Fibroblast of skin of left quadriceps (primary cell): ENCODE measurements around the gene CD81.
A peak's percentile ranks its signal among the peaks of the same experiment; 100 is the strongest.
"Not testable (repeated sequence)": the region's sequence is repeated elsewhere in the genome, so short reads cannot be mapped to it uniquely, and the experiment has no call there.

Source experiments
- DNase-seq, 2 experiments: peaks; one replicate each; pipeline ENCODE4 v3.0.0-alpha.2; 2013; ENCODE audit warnings: low read depth in 2 of 2

CD81 gene, protein sequence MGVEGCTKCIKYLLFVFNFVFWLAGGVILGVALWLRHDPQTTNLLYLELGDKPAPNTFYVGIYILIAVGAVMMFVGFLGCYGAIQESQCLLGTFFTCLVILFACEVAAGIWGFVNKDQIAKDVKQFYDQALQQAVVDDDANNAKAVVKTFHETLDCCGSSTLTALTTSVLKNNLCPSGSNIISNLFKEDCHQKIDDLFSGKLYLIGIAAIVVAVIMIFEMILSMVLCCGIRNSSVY

DNA sequence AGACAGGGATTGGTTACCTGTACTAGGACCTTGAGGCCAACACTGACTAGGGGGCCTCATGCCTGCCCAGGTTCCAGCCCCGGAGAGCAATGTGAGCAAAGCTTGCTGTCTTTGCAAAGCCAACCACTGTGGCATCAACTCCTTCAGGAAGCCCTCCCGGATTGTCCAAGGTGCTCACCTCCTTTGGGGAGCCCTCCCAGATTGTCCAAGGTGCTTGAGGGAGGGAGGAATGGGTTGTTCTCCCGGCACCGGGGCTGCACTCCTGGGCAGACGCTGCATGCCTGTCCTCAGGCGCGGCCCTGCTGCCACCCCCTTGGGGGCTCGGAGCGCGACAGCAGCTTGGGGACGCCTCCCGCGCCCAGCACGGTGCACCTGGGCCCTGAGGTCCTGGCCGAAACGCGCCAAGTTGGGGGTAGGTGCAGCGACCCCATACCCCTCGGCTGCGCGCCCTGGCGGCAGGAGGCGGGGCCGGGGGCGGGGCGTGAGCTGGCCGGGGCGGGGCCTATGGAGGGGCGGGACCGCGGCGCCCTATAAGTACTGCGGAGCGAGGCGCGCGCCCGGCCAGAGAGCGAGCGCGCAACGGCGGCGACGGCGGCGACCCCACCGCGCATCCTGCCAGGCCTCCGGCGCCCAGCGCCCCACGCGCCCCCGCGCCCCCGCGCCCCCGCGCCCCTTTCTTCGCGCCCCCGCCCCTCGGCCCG lies at the start of gene CD81:
TSS of gene CD81 (plus strand) at position 560 of the 701 bp plus-strand sequence. CDS start 240 bp downstream, outside the sequence.
- peak in 1 of 2 experiments; percentile 18 for DNase-seq

DNA sequence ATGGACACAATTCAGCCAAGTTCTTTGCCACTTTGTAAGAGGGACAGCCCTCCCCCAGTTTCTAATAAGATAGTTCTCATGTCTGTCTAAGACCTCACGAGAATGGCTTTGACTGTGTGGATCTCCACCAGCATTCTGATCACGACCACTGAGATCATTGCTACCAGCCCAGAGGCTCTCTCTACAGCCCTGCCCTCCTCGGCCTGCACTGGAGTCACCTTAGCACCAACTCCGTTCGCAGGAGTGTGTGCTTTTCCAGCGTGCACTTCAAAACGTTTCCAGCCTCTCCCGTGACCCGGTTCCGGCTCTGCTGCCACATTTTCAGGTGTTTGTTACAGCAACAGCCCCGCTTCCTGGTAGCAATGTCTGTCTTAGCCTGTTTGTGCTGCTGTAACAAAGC lies 49.1 kb upstream of the CD81 start:
- DNase-seq = no peak

DNA sequence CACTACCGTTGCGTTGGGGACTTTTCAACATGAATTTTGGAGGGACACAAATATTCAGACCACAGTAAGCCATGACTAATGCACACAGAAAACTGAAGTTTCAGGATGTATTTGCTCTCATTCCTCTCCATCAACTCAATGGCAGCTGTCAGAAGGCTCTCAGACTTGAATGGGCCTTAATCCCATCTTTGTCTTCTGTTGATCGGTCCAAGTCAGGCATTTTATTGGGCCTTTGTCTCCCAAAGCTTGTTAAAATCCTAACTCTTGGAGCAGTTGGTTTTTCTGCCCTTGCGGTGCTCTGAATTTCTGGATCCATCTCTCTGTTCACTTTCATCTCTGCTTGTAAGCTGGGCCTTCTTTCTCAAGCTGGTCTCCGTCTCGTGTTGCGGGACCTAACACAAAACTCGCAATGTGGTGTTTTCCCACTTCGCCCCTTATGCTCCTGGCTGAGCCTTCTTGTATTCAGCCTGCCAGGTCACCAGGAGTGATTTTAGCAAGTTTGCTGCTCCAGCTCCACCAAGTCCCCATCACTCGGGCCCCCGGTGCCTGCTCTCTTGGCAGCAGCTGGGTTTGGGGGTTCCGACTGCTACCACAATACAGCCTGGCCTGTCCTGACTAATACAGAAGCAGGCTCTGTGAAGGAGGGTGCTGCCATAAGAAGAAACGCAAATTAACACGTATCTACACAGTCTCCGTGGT lies 48.3 kb upstream of the CD81 start:
- DNase-seq = no peak

DNA sequence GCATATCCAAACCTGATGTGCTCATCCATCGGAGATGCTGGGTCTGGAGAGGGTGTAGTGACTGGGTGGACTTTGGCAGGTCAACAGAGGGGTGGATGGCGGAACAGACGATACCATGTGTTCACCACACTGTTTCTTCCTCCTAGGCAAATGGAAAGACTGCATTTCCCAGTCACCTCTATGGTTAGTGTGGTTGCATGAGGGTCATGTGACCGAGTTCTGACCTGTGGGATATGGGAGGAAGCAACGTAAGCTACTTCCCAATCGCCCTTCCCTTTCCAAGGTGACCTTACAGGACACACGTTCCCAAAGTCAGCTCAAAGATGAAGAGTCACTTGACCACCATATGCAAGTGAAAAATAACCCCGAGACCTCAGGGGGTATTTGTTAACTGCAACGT lies 47.6 kb upstream of the CD81 start:
- no peak for DNase-seq

DNA sequence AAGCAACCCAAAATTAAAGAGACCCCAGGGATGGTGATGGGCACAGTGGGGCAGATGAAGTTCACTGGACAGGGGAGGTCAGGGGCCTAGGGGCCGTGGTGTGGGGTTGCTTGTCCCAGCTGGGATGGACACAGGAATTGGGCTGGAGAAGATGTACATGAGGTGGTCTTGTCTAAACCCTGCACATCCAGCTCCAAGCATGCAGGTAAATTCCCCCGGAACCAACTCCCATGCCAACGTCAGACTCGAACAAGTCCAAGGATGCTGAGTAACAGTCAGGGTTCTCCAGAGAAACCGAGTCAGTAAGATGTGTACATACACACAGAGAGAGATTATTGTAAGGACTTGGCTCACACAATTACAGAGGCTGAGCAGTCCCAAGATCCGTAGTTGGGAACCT lies 46.4 kb upstream of the CD81 start:
- DNase-seq = no peak

DNA sequence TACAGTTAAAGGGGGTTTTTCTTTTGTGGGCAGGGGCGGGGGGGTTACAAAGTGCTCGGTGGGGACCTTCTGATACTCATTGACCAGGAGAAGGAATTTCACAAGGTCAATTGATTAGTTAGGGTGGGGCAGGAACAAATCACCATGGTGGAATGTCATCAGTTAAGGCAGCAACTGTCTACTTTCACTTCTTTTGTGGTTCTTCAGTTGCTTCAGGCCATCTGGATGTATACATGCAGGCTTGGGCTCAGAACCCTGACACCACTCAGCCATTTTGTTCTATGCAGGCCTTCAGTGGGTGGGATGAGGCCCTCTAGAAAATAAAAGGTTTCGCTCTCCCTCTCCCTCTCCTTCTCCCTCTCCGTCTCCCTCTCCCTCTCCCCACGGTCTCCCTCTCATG lies 45.7 kb upstream of the CD81 start:
- no peak for DNase-seq

DNA sequence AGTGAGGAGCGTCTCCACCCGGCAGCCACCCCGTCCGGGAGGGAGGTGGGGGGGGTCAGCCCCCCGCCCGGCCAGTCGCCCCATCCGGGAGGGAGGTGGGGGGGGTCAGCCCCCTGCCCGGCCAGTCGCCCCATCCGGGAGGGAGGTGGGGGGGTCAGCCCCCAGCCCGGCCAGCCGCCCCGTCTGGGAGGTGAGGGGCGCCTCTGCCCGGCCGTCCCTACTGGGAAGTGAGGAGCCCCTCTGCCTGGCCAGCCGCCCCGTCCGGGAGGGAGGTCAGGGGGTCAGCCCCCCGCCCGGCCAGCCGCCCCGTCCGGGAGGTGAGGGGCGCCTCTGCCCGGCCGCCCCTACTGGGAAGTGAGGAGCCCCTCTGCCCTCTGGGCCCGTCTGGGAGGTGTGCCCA lies 44.5 kb upstream of the CD81 start:
- not testable (repeated sequence) for DNase-seq

DNA sequence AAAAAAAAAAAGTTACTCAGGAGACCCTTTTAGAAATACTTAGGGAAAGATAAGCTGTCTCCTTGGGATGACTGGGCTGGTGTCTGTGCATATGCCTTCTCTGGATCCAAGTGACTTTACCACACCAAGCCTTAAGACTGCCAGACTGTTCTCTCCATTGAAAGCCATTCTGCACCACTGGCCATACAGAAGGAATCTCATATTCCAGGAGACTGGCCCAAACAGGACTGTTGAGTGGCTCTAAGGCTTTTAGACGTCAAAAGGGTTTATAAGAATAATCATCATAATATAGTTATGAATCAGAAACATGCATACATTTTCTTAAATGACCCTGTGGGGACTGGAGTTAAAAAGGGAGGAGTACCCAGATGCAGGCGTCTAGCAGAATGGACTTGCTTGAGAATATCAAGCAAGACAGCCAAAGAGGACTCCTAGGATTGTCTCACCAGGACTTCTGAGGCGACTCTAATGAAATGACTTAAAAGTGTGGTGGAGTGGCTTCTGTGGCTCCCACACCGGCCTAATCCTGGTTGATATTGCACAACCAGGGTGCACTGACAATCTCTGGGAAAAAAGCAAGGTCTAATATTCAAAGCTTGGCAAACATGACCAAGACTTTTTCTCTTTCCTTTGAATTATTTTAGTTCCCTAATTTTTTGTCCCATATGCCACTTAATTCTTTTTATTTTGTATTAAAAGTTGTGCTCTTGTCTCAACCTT lies 43.5 kb upstream of the CD81 start:
- DNase-seq = not testable (repeated sequence)

DNA sequence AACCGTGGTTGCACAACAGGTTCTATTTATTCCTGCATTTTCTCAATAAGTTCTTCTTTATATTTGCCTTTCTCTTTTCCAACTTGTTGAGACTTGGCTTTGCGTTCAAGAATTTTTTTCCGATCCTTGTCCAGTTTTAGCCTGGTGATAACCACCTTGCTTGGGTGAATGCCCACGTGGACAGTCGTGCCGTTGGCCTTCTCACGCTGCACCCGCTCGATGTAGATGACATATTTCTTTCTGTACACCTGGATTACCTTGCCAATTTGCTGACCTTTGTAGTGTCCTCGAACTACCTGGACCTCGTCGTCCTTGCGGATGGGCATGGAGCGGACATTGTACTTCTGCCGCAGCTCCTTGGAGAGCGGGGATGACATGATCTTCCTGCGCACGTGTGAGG lies 41.8 kb upstream of the CD81 start:
- not testable (repeated sequence) for DNase-seq

DNA sequence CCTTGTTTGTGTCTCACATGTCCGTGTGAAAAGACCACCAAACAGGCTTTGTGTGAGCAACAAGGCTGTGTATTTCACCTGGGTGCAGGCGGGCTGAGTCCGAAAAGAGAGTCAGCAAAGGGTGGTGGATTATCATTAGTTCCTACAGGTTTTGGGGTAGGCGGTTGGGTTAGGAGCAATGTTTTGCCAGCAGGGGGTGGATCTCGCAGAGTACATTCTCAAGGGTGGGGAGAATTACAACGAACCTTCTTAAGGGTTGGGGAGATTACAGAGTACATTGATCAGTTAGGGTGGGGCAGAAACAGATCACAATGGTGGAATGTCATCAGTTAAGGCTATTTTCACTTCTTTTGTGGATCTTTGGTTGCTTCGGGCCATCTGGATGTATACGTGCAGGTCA lies 38.4 kb upstream of the CD81 start:
- DNase-seq = not testable (repeated sequence)

DNA sequence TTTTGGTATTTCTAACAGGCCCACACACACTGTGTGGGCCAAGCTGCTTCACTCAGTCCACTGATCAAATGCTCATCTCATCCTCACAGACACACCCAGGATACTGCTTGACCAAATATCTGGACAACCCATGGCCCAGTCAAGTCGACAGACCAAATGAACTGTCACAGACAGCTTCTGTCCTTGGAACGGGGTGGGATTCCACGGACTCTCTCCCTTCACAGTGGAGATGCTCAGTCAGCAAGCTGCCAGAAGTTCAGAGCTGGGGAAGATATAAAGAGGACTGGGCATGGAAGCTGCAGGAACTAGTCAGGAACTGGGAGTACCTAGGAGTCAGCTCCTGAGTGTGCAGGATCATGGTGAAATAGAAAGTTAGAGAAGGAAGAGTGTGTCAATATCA lies 34.6 kb upstream of the CD81 start:
- DNase-seq = no peak

DNA sequence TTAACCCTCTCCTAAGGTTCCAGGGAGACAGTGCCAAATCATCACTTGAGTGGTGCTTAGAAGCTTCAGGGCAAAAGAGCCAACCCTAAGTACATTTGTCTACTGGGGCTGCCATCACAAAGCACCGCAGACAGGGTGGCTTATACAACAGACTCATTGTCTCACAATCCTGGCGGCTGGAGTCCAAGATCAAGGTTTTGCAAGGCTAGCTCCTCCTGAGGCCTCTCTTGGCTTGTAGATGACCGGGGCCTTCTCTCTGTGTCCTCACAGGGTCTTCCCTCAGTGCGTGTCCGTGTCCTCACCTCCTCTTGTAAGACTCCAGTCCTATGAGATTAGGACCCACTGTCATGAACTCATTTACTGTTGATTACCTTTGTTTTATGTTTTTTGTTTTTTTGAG lies 34.1 kb upstream of the CD81 start:
- DNase-seq = no peak

DNA sequence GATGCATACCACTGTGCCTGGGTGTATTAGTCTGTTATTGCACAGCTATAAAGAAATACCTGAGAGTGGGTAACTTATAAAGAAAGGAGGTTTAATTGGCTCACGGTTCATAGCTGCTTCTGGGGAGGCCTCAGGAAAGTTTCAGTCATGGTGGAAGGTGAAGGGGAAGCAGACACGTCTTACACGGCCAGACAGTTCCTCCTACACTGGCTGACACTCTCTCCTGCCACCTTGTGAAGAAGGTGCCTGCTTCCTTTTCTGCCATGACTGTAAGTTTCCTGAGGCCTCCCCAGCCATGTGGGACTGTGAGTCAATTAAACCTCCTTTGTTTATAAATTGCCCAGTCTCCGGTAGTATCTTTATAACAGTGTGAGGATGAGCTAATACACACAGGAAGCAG lies 33.6 kb upstream of the CD81 start:
- no peak for DNase-seq

DNA sequence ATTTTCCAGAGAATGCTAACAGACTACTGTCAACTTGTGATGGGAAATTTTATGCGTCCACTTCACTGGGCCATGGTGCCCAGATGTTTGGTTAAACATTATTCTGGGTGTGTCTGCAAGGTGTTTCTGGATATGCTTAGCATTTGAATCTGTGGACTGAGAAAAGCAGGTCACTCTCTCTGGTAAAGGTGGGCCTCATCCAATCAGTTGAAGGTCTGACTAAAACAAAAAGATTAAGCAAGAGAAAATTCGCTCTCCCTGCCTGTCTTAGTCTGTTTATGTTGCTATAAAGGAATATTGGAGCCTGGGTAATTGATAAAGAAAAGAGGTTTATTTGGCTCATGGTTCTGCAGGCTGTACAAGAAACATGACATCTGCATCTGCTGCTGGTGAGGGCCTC lies 32.1 kb upstream of the CD81 start:
- no peak for DNase-seq

DNA sequence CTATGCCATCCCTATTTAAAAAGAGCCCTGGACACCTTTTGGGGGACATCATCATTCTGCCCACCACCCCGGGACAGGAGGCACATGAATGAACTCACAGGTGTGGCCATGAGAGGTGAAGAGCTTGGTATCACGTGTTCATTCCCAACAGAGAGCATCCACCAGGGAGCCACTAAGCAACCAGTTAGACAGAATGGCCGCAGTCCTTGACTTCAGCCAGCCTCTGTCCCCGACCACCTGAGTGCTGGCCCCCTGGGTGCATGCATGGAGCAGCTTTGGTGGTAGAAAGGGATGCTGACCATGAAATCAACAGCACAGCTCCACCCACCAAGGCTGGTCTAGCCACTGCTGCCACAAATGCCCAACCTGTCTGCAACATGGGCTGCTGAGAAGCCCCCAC lies 31.1 kb upstream of the CD81 start:
- DNase-seq = no peak

DNA sequence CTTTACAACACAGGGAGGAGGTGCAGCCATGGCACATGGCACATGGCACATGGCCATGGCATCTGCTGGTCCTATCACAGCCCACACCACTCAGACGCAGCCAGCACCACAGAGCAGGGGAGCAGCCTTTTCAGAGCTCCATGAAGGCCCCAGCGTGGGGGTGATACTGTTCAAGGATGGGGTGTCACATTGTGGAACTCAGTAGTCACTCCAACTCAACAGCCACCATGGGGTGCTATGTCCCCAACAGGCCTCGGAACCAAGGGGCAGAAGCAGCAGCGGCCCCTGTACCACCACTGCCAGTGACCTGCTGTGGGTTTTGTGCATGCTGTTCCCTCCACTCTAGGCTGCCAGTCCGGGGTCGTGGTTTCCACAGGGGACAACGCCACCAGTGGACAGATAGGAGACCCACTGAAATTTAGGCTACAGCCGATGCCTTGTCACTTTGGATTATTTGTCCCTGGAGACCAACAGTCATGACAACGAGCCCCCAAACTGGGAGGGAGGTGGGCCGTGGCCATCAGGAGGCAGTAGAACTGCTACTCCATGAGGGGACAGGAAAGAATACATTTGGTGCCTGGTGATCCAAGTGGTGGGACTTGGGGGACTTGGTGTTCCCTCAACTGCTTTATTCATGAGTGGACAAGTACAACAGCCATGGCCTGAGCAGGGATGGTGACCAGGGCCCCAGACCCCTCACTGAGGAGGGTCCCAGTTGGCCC lies 30.4 kb upstream of the CD81 start:
- no peak for DNase-seq

DNA sequence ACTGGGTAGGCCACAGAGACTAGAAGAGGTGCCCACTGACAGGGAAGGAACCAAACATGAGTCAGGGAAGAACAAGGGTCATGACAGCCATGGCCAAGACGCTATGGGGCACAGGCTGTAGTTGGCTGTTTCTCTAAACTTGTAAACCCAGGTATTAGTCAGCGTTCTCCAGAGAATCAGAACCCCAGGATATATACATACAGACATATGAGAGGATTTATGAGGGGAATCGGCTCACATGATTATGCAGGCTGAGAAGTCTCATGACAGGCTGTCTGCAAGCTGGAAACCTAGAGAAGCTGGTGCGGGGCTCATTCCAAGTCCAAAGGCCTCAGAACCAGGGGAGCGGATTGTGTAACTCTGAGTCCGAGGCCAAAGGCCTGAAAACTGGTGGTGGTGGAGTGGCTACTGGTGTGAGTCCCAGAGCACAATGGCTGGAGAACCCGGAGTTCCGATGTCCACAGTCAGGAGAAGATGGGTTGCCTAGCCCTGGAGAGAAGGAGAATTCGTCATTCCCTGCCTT lies 29.7 kb upstream of the CD81 start:
- no peak for DNase-seq

DNA sequence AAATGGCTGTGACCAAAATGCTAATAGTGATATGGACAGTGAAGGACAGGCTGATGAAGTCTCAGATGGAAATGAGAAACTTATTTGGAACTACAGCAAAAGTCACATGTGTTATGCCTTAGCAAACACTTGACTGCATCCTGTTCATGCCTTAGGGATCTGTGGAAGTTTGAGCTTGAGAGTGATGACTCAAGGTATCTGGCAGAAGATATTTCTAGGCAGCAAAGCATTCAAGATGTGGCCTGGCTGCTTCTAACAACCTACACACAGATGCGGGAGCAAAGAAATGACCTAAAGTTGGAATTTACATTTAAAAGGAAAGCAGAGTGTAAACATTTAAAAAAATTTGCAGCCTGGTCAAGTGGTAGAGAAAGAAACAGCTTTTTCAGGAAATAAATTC lies 28.1 kb upstream of the CD81 start:
- DNase-seq = peak in 1 of 2 experiments; percentile 2

DNA sequence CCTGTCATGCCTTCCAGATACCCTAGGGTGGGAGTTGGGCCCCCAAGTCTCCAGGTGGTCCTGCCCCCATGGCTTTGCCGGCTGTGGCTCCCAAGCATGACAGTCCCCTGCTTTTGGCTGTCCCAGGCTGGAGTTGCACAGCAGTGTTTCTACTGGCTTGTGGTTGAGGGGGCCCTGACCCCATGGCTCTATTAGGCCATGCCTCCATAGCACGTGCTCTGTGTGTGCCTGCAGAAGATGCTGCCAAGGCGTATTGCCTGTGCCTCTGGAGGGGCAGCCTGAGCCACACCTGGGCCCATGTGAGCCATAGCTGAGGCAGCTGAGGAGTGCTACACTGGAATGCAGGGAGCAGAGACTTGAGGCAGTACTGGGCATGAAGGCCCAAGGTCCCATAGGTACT lies 25.4 kb upstream of the CD81 start:
- no peak for DNase-seq

DNA sequence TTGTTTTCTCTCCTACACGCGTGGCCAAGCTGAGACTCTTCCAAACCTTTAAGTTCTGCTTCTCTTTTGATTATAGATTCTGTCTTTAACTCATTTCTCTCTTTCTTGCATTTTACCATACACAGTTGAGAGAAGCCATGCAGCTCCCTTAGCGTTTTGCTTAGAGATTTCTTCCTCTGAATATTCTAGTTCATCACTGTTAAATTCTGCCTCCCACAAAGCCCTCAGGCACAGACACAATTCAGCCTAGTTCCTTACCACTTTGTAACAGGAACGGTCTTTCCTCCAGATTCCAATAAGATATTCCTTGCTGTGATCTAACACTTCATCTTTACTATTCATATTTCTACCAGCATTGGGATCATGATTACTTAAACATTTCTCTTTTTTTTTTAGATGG lies 24.7 kb upstream of the CD81 start:
- no peak for DNase-seq

DNA sequence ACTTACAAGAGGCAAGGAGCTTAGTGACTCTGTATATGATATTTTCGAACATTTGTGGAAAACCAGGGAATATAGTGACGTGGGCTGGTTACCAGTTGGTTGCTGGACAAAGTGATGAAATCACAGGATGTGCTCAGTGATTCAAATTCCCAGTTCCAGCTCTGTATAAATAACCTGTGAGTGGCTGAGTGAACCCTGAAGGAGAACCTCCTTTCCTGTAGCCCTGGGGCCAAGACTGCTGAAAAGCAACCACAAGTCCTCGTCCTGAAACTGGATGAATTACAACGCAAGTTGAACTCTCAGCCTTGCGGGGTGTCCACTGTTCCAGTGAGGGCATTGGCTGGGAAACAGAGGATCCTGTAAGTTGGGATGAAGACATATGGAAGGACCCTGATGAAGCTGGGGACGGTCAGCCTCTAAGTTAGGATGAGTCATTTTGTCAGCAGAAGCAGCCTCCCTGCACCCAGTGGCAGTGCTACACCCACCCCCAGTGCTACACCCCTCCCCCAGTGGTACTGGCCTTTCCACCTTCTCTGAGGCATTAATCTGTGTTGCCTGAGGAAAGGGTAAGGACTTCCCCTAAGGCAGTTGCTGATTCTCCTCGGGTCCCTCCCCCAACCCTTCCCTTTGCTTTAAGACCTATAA lies 22.0 kb upstream of the CD81 start:
- no peak for DNase-seq
